HL-60 (cell line): ENCODE data around the gene ZBTB25.

Experiments used
- DNase-seq, 2 experiments: peaks; one replicate each; pipeline ENCODE4 v3.0.0-alpha.2; 2010 to 2020; ENCODE audit warnings: low read depth in 1 of 2, low spot score in 1 of 2
- H3K27ac ChIP-seq: fragments of 250-450 bp; sonication (Bioruptor Pico); replicated peaks from 2 replicates; pipeline ENCODE4 v1.5.1; 2020; ENCODE audit warnings: mild to moderate bottlenecking, moderate library complexity
- H3K27me3 ChIP-seq: fragments of 250-450 bp; sonication (Bioruptor Pico); 2 replicates; pipeline ENCODE4 v1.5.1; 2021; ENCODE audit warnings: mild to moderate bottlenecking, moderate library complexity; ENCODE audit not compliant: insufficient read depth, poor library complexity, severe bottlenecking
- H3K4me3 ChIP-seq: replicated peaks from 2 replicates; pipeline ENCODE4 v1.5.1; 2011; ENCODE audit warnings: mild to moderate bottlenecking, control low read depth, low read length; ENCODE audit not compliant: insufficient read depth
- GABPA ChIP-seq: IDR thresholded peaks from 2 replicates; pipeline ENCODE4 v1.6.1; 2012; ENCODE audit warnings: low read depth
- POLR2AphosphoS5 ChIP-seq: IDR thresholded peaks from 2 replicates; pipeline ENCODE4 v1.6.1; 2012; ENCODE audit warnings: low read depth
- SPI1 ChIP-seq: IDR thresholded peaks from 2 replicates; pipeline ENCODE4 v1.6.1; 2012; ENCODE audit warnings: low read depth, mild to moderate bottlenecking, borderline replicate concordance
- TF ChIP-seq, protein P1 (sequence below): IDR thresholded peaks from one replicate; pipeline ENCODE4 v1.5.1; 2011; ENCODE audit warnings: low read length, control low read depth, inconsistent platforms; ENCODE audit not compliant: insufficient read depth
- TF ChIP-seq, protein P2 (sequence below): IDR thresholded peaks from 2 replicates; pipeline ENCODE4 v1.6.1; 2012; ENCODE audit warnings: low read depth; ENCODE audit not compliant: insufficient replicate concordance

ZBTB25 gene

GRCh38 chr14:64467566-64467965 is 36.1 kb downstream of the ZBTB25 start:
- H3K27ac ChIP-seq = no peak overlapping the region
- H3K4me3 ChIP-seq = no peak overlapping the region
- DNase-seq = no peak
- TF ChIP-seq SPI1 = no peak
- TF ChIP-seq, protein P1, sequence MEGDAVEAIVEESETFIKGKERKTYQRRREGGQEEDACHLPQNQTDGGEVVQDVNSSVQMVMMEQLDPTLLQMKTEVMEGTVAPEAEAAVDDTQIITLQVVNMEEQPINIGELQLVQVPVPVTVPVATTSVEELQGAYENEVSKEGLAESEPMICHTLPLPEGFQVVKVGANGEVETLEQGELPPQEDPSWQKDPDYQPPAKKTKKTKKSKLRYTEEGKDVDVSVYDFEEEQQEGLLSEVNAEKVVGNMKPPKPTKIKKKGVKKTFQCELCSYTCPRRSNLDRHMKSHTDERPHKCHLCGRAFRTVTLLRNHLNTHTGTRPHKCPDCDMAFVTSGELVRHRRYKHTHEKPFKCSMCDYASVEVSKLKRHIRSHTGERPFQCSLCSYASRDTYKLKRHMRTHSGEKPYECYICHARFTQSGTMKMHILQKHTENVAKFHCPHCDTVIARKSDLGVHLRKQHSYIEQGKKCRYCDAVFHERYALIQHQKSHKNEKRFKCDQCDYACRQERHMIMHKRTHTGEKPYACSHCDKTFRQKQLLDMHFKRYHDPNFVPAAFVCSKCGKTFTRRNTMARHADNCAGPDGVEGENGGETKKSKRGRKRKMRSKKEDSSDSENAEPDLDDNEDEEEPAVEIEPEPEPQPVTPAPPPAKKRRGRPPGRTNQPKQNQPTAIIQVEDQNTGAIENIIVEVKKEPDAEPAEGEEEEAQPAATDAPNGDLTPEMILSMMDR = no peak
- no peak for TF ChIP-seq POLR2AphosphoS5
- no peak for TF ChIP-seq GABPA
- TF ChIP-seq, protein P2, sequence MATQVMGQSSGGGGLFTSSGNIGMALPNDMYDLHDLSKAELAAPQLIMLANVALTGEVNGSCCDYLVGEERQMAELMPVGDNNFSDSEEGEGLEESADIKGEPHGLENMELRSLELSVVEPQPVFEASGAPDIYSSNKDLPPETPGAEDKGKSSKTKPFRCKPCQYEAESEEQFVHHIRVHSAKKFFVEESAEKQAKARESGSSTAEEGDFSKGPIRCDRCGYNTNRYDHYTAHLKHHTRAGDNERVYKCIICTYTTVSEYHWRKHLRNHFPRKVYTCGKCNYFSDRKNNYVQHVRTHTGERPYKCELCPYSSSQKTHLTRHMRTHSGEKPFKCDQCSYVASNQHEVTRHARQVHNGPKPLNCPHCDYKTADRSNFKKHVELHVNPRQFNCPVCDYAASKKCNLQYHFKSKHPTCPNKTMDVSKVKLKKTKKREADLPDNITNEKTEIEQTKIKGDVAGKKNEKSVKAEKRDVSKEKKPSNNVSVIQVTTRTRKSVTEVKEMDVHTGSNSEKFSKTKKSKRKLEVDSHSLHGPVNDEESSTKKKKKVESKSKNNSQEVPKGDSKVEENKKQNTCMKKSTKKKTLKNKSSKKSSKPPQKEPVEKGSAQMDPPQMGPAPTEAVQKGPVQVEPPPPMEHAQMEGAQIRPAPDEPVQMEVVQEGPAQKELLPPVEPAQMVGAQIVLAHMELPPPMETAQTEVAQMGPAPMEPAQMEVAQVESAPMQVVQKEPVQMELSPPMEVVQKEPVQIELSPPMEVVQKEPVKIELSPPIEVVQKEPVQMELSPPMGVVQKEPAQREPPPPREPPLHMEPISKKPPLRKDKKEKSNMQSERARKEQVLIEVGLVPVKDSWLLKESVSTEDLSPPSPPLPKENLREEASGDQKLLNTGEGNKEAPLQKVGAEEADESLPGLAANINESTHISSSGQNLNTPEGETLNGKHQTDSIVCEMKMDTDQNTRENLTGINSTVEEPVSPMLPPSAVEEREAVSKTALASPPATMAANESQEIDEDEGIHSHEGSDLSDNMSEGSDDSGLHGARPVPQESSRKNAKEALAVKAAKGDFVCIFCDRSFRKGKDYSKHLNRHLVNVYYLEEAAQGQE = no peak
- H3K27me3 ChIP-seq = no peaks in the 10 kb centered on the region

- H3K27ac ChIP-seq = no peak overlapping the region
- no peak overlapping the region for H3K4me3 ChIP-seq
- DNase-seq = peak; percentile 42 to 44
- no peaks in the 10 kb centered on the region for H3K27me3 ChIP-seq
- no peak for TF ChIP-seq POLR2AphosphoS5
- TF ChIP-seq GABPA = no peak
- TF ChIP-seq, protein P1 = no peak
- no peak for TF ChIP-seq SPI1
- TF ChIP-seq, protein P2 = no peak
Observed at GRCh38 chr14:64467101-64467500, 36.5 kb downstream of the ZBTB25 start.

DNA sequence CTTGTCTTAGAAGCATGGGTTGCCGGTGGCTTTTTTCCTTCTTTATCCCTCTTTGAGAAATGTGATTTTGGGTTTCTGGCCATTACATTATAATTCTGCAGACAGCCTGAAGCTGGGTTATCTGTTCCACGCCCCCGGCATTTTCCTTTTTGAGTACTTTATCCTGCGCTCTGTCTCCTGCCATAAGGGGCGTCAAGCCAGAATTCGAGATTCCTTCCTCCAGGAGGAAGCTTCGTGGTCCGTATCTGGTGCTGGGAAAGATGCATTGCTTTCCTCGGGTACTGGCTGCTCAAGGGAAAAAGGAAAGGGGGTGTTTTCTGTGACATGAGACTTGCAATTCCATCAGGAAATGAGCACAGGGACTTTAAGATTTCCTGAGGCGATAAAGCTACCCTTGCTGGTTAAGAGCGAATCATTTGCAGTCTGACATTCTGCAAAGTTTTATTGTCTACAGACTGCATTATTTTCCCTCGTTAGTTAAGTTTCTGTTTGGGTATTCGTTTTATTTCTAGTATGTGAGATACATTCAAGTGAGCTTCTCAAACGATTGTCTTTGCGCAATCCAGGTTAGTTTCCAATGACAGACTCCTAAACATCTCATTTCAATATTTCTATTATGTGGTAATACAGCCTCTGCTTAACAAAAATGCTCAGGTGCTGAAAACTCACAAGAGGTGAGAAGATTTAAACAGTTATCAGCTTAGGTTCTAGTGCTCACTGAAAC is 37.6 kb downstream of the ZBTB25 start:
- no peak for DNase-seq
- no peaks in the 10 kb centered on the region for H3K27me3 ChIP-seq
- H3K4me3 ChIP-seq = peak overlapping the region; percentile 35
- H3K27ac ChIP-seq = no peak overlapping the region
- TF ChIP-seq POLR2AphosphoS5 (no peak), SPI1 (no peak), GABPA (no peak)

DNA sequence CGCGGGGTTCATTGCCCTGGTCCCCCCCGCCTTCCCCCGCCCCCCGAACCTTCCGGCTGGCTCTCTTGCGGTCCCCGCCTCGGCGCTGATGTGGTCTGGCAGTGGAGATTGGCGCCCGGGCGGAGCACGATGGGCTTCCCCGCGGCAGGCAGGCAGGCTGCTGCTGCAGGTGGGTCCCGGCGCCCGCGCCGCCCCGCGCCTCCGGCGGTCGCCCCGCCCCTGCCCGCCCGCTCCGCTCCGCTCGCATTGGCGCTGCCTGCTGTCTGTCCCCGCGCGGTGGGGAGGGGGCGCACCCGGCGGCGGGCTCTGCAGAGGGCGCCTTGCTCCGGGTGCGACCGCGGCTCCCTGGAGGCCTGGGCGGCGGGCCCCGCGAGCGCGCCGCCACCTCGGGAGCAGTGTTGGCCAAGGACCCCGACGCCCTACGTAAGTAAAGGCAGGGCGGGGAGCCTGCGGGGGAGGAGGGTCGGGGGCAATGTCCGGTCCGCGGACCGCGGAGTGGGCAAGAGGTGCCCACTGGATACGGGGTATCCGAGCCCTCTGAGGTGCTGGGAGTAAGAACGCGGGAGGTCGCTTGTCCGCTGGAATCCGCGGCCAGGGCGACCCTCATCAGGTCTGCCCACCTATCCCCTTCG is 38.3 kb downstream of the ZBTB25 start, which contains the start of gene AKAP5:
Gene AKAP5, plus strand, starts transcription at position 309 of the 632 bp plus-strand sequence. CDS start 2,896 bp downstream, outside the sequence.
- Histone ChIP-seq H3K27ac (no peak within 1 kb of the TSS), H3K27me3 (no peaks in the 10 kb centered on the region), H3K4me3 (peak within 1 kb of the TSS; percentile 38)
- no peak for TF ChIP-seq SPI1
- TF ChIP-seq, protein P1 = no peak
- TF ChIP-seq POLR2AphosphoS5 = no peak
- TF ChIP-seq, protein P2 = no peak
- no peak for TF ChIP-seq GABPA
- DNase-seq = peak in 1 of 2 experiments; percentile 1
